CD4-positive, alpha-beta T cell treated with Interleukin-15 for 4 hours (primary cell): ENCODE measurements around the gene AP3S2.

Experiments
- DNase-seq: peaks from one replicate; pipeline ENCODE4 v3.0.0-alpha.2; 2020; ENCODE audit warnings: low spot score

The AP3S2 gene

DNA sequence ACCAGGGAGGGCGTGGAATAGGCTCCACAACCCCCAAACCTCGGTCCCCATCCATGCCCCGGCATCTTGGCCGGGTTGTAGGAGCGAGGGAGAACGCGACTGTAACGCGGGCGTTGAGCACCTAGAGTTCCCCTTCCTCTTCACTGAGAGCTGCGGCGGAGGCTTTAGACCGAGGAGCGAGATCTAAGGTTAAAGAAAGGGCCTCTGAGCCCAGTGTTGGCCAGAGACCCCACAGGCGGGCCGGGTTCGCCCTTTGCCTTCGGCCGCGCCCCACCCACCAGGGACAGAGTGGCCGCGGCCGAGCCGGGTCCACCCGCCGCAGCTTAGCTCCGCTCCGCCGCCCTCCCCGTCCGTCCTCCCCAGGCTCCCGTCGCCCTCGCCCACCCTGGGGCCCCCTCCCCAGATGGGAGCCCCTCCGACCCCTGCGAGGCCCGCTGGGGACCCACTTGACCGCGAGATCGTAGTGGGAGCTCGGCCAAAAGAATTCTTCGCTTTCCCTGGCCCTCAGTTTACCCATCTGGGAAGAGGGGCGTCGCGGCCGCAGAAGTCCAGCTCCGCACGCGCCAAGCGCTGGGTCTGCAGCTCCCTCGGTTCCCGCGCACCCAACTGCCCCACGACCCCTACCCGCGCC lies 79.6 kb downstream of the AP3S2 start:
- DNase-seq, result no peak

DNA sequence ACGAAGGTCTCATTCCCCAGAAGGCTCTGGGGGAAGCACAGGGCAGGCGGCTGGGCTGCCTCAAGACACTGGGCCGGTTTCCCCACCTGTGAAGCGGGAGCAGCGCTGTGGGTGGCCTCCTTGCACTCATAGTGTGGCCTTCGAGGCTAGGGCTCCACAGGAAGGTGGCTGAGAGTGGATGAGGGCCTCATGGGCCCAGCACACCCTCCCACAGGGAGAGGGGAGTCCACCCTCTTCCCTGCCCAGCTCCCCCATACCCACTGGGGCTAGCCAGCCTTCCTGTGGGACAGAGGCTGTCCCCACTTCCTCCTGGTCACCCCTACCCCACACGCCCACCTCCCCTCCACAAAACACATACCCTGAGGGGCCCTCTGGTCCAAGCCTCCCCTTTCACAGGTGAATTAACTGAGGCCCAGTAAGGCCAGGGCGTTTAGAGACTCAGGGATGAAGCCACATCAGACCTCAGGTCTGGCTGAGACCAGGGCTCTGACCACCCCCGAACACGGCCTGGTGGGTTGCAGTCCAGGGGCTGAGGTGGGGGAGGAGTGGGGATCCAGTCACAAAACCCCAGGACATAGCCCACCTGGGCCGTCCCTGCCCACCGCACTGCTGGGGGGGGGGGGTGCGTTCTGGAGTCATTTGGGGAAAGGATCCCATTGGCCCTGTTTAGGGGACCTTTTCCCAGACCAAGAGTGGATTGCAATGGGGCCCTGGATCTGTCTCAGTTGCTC lies 80.2 kb downstream of the AP3S2 start:
- DNase-seq, result no peak

DNA sequence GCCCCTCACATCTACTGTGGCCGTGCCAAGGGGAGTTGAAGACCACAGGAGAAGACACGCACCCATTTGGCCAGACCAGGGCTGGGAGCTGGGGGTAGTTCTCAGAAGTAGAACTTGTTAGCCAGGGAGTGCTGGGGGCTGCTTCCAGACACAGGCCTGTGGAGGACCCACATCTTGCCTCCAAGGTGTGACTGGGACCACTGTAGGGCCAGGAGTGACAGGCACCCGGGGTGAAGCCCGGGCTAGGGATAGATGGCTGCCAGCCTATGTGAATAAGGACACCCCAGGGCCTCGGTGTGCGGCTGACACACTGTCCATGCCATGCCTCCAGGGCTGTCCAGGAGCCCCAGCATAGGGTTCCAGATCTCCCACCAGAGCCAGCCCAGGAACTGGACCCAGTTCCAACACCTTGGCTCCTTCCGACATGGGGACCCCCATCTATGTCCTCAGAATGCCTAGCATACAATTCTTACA lies 80.9 kb downstream of the AP3S2 start:
- DNase-seq, result no peak

DNA sequence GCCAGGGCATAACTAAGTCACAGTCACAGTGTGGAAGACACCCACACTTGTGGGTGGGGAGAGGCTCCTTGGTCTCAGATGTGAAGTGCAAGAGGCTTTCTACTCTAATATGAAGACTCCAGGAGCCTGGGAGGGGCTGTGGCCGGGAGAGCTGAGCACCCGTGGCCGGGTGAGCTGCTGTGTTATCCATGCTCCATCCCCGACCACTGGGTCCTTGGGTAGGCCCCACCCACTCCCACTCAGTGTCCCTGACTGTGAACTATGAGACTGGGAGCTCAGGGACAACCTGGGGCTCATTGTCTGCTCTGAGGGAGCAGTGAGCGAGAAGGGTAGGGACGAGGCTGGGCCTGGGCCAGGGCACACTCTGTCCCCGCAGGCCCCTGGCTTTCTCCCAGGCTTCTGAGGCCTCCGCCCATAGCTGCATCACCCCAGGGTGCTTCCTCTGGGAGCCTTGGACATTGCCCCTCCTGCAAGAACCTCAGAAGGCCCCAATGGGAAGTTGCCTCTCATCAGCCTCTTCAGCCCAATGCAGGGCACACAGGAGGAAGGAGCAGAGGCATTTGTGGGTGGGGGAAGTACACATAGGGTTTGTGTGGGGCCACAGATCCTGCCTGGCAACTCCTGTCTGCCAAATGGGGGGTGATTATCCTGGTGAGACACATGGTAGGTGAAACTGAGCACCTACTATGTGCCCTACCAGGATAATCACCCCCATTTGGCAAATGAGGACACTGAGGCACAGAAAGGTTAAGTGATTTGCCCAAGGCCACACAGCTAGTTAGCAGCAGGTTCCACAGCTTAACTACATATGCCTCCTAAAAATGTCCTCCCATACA lies 81.6 kb downstream of the AP3S2 start:
- no peak for DNase-seq

DNA sequence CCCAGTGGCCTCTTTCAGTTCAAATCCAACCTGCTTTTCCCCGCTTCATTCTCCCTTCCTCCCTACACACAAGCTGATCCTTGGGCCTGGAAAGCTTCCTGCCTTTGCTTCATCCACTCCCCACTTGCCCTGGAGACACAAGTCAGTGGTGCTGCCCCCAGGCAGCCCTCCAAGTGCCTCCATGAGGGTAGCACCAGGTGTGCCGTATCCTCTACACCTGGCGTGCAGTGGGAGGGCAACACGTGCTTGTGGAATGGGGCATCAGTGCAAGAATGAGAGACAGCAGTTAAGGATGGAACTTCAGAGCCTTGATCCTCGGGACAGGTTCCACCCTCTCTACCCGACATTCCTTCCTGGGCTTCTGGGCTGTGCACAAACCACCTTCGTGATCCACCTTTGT lies 83.0 kb downstream of the AP3S2 start:
- no peak for DNase-seq

GRCh38 chr15:89809787-89810148 lies 84.0 kb downstream of the AP3S2 start:
- no peak for DNase-seq

DNA sequence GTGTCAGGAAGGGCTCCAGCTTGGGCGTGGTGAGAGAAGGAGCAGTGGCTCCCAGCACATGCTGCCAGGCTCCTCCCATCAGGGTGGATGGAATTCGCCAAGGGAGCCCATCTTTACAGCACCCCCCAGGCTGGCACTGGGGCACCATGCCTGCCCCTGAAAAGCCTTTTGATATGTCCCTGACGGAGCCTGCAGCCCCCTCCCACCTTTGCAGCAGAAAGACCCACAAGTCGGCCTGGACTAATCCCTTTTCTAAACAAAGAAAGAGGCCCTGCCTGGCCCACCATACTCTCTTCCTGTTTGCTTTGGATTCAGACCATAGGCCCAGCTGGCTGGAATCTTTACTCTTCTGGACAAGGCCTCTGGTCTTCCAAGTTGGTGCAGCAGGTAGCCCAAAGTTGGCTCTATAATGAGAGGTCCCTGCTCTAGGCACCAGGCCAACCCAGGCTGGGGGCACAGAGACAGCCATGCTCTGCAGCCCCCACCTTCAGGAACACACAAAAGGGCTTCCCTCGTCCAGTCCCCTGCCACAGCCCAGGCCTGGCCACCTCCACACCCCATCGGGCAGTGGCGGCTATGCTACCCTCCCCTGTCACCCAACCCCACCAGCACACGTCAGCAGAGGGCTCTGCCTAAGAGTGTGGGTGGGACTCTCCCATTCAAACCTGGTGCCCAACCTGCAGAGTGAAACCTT lies 84.6 kb downstream of the AP3S2 start:
- DNase-seq, result no peak

DNA sequence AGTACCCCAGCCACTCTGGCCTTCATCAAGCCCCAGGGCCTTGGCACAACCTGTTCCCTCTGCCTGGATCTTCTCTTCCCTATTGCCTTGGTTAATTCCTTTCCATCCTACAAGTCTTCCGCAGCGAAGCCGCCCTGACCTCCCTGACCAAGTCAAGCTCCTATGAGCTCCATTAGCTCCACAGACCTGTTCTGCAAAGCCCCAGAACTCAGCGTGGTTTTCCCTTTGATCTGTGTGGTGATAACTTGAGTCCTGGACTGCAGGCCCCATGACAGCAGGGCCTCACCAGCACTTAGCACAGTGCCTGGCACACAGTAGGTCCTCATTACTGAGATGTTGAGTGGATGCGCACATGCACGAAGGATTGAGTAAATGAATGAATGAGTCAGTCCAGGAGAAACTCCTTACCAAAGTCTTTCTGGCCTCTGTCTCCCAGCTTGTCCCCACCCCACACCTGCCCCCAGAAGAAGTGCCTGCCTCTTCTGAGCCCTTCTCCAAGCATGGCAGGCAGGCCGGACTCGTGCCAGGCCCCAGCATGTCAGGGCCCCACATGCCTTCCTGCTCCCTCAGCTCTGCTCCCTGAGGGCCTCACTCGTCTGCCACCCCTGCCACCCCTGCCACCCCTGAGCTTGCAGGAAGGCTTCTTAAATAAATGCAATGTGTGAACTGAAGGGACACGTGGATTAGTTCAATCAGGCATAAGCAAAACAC lies 85.5 kb downstream of the AP3S2 start:
- no peak for DNase-seq

DNA sequence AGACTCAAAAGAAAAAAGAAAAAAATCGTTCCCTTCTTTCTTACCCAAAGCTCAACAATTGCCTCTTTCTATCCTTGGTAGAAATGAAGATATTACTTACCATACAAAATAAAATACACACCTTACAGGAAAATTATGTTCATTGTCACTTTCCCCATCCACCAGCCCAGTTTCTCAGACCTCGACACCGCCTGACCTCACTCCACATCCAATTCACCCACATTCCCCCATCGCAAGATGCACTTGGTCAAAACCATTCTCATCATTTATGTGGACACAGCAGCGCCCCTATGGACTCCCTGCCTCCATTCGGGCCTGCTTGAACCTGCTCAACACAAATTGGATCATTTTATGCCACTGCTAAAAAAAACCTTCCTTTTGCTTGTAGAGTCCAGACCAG lies 86.1 kb downstream of the AP3S2 start:
- no peak for DNase-seq

- DNase-seq, result no peak
Measured at GRCh38 chr15:89806559-89807550, 86.9 kb downstream of the AP3S2 start.

- DNase-seq, result no peak
Measured at GRCh38 chr15:89806210-89806558, 87.6 kb downstream of the AP3S2 start.

DNA sequence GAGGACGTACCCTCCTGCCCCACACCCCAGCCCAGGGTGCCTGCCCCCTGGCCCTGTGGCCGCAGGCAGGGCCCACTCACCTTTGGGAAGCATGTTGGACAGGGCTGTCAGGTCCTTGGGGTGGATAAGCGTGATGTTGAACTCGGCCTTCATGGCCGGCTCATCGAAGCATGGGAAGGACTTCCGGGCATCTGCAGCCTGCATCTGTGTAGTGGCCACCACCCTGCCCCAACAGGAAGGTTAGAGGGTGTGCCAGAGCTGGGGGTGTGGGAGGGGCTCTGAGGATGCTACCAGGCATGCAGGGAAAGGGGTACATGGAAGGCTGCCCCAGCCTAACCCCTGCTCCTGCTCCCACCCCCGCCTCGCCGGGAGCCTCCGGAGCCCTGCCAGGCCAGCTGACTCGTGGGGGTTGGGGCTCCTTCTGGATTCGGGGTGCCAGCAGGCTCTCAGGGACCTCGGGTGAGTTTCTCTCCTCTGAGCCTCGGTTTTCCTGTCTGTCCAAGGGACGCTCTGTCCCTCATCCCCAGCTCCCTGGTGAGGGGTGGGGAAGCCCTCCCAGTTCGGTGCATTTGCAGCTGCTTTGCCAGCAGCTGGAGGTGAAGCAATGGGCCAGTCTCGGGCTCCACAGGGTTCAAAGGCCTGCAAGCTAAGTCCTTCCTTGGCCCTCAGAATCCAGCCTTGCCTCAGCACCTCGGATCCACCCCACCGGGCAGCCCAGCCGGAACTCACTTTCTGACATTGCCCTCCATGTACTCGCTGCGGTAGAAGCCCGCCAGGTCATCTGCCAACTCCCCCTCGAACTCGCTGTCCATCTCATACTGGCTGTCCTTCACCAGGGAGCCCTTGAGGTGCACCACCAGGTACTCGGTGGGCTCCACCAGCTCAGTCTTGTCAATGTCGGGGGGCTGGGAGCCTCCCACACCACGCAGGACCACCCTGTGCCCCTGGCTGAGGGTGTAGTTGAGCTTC lies 88.3 kb downstream of the AP3S2 start:
- no peak for DNase-seq

GRCh38 chr15:89803941-89804800 lies 89.6 kb downstream of the AP3S2 start:
- no peak for DNase-seq

- no peak for DNase-seq
Measured at GRCh38 chr15:89802986-89803824, 90.6 kb downstream of the AP3S2 start.

GRCh38 chr15:89802231-89802928 lies 91.4 kb downstream of the AP3S2 start:
- no peak for DNase-seq

- no peak for DNase-seq
Measured at GRCh38 chr15:89801471-89802195, 92.2 kb downstream of the AP3S2 start.
